IMR-90 (cell line): ENCODE measurements around the gene ACP4. TPM values are rescaled to one million over a fixed set of nuclear protein-coding genes. Genes with fewer than 3 reads are reported as not detected.

Experiments used
- ATAC-seq: fragments of 200-7000 bp; cut with Tn5 transposase; 2 replicates; pipeline ENCODE4 v1.9.1; 2020; ENCODE audit warnings: low read depth, mild to moderate bottlenecking, moderate library complexity
- BruUV-seq: library from RNA; stranded (reverse); fragments of 400-500 nt; replicated peaks from 2 replicates; lab custom pipeline; 2021; lab: Mats Ljungman, UMichigan
- CTCF ChIA-PET: fragments of 300-600 bp; formaldehyde crosslinking; extraction: SDS; loops from one replicate; lab custom pipeline; 2021; ENCODE audit warnings: antibody characterized with exemption; lab: Yijun Ruan, JAX
- POLR2A ChIA-PET: fragments of 300-600 bp; sonication (Branson Sonifier 250); formaldehyde crosslinking; loops from one replicate; lab custom pipeline; 2022; ENCODE audit warnings: antibody characterized with exemption; ENCODE audit not compliant: unreplicated experiment; lab: Charles Lee
- DNase-seq: peaks from one replicate; pipeline ENCODE4 v3.0.0; 2013
- H2AFZ ChIP-seq: replicated peaks from 2 replicates; pipeline ENCODE3; 2013; ENCODE audit warnings: low read length, mild to moderate bottlenecking; ENCODE audit not compliant: poor library complexity
- H2AK5ac ChIP-seq: 2 replicates; pipeline ENCODE4 v1.6.1; 2013; ENCODE audit warnings: low read depth, low read length, inconsistent platforms
- H2AK9ac ChIP-seq: replicated peaks from 2 replicates; pipeline ENCODE3; 2013; ENCODE audit warnings: mild to moderate bottlenecking, low read depth, low read length, moderate library complexity; ENCODE audit not compliant: poor library complexity
- H2BK120ac ChIP-seq: 2 replicates; pipeline ENCODE4 v1.6.1; 2013; ENCODE audit warnings: low read depth, low read length, inconsistent platforms
- H2BK15ac ChIP-seq: 3 replicates; pipeline ENCODE4 v1.6.1; 2013; ENCODE audit warnings: low read depth, low read length, inconsistent platforms
- H2BK20ac ChIP-seq: 2 replicates; pipeline ENCODE4 v1.6.1; 2013; ENCODE audit warnings: low read depth, mild to moderate bottlenecking, inconsistent platforms, low read length, moderate library complexity
- H2BK5ac ChIP-seq: 2 replicates; pipeline ENCODE4 v1.6.1; 2013; ENCODE audit warnings: mild to moderate bottlenecking, low read depth, low read length, inconsistent platforms; ENCODE audit not compliant: poor library complexity, severe bottlenecking
- H3K14ac ChIP-seq: replicated peaks from 2 replicates; pipeline ENCODE4 v1.6.1; 2013; ENCODE audit warnings: low read depth, low read length, inconsistent platforms
- H3K18ac ChIP-seq: 2 replicates; pipeline ENCODE4 v1.6.1; 2013; ENCODE audit warnings: low read depth, low read length, control low read depth
- H3K23ac ChIP-seq: 2 replicates; pipeline ENCODE4 v1.6.1; 2013; ENCODE audit warnings: low read depth, low read length, inconsistent platforms
- H3K27ac ChIP-seq: 2 replicates; pipeline ENCODE4 v1.5.1; 2013; ENCODE audit warnings: mild to moderate bottlenecking, control low read depth, low read length; ENCODE audit not compliant: insufficient read depth
- H3K27me3 ChIP-seq: 2 replicates; pipeline ENCODE4 v1.6.1; 2013; ENCODE audit warnings: low read length; ENCODE audit not compliant: control insufficient read depth, insufficient read depth
- H3K36me3 ChIP-seq: 2 replicates; pipeline ENCODE4 v1.6.1; 2013; ENCODE audit warnings: low read length, mixed read lengths; ENCODE audit not compliant: control insufficient read depth, insufficient read depth
- H3K4ac ChIP-seq: 2 replicates; pipeline ENCODE4 v1.6.1; 2013; ENCODE audit warnings: low read depth, low read length, inconsistent platforms
- H3K4me1 ChIP-seq: 2 replicates; pipeline ENCODE4 v1.6.1; 2013; ENCODE audit warnings: low read length, mixed read lengths; ENCODE audit not compliant: control insufficient read depth, insufficient read depth
- H3K4me2 ChIP-seq: 2 replicates; pipeline ENCODE4 v1.6.1; 2013; ENCODE audit warnings: low read depth, mild to moderate bottlenecking, control low read depth, low read length, moderate library complexity
- H3K4me3 ChIP-seq: 2 replicates; pipeline ENCODE4 v1.5.1; 2013; ENCODE audit warnings: low read depth, mild to moderate bottlenecking, control low read depth, low read length, moderate library complexity; ENCODE audit not compliant: insufficient read depth
- H3K56ac ChIP-seq: 2 replicates; pipeline ENCODE4 v1.6.1; 2013; ENCODE audit warnings: low read length, inconsistent platforms; ENCODE audit not compliant: insufficient read depth; ENCODE audit errors: extremely low read depth
- H3K79me1 ChIP-seq, 2 experiments: 2 replicates each; pipeline ENCODE4 v1.6.1; 2013; ENCODE audit warnings: low read length in 2 of 2, inconsistent platforms in 1 of 2, low read depth in 1 of 2
- H3K9ac ChIP-seq: 2 replicates; pipeline ENCODE4 v1.6.1; 2013; ENCODE audit warnings: low read depth, low read length, control low read depth
- H3K9me1 ChIP-seq: 2 replicates; pipeline ENCODE4 v1.6.1; 2013; ENCODE audit warnings: low read length, inconsistent platforms; ENCODE audit not compliant: insufficient read depth
- H3K9me3 ChIP-seq: 2 replicates; pipeline ENCODE4 v1.6.1; 2013; ENCODE audit warnings: low read length; ENCODE audit not compliant: control insufficient read depth, insufficient read depth
- H4K20me1 ChIP-seq: 2 replicates; pipeline ENCODE4 v1.6.1; 2013; ENCODE audit warnings: low read length, inconsistent platforms; ENCODE audit not compliant: insufficient read depth
- H4K5ac ChIP-seq: 2 replicates; pipeline ENCODE4 v1.6.1; 2013; ENCODE audit warnings: mild to moderate bottlenecking, low read depth, low read length, control low read depth
- H4K8ac ChIP-seq, 2 experiments: 2 replicates each; pipeline ENCODE4 v1.6.1; 2013; ENCODE audit warnings: low read depth in 2 of 2, low read length in 2 of 2, control low read depth in 1 of 2, inconsistent platforms in 1 of 2
- H4K91ac ChIP-seq: 2 replicates; pipeline ENCODE4 v1.6.1; 2013; ENCODE audit warnings: low read depth, low read length, inconsistent platforms; ENCODE audit not compliant: insufficient read depth
- RFX5 ChIP-seq: IDR thresholded peaks from 2 replicates; pipeline ENCODE4 v1.8.0; 2012; ENCODE audit warnings: low read depth, mild to moderate bottlenecking, low read length, moderate library complexity
- SMC3 ChIP-seq: fragments of 150-350 bp; IDR thresholded peaks from 2 replicates; pipeline ENCODE4 v1.6.1; 2016; ENCODE audit warnings: low read depth, mild to moderate bottlenecking, antibody characterized with exemption, low read length, moderate library complexity
- USF2 ChIP-seq: fragments of 150-350 bp; IDR thresholded peaks from 2 replicates; pipeline ENCODE4 v1.6.1; 2017; ENCODE audit warnings: mild to moderate bottlenecking, antibody characterized with exemption, low read length, low read depth
- WGBS, 2 experiments: methylation state at CpG; one replicate each; pipeline versions ENCODE4 v1.1.5 to v1.1.7; 2013; ENCODE audit warnings: missing lambda C conversion rate in 2 of 2; ENCODE audit not compliant: insufficient read length in 1 of 2; ENCODE audit errors: extremely low coverage in 2 of 2; 5-methylcytosine and 5-hydroxymethylcytosine counted together
- dilution Hi-C: fragments of 300-500 bp; cut with HindIII; formaldehyde crosslinking; loops from one replicate; pipeline ENCODE4 v1.14.3; 2018; ENCODE audit warnings: low sequenced_read_pairs; ENCODE audit not compliant: unreplicated experiment
- in situ Hi-C: fragments of 300-500 bp; cut with MboI; formaldehyde crosslinking; loops from 3 replicates; pipeline ENCODE4 v1.14.3; 2019; ENCODE audit warnings: low sequenced_read_pairs, inconsistent platforms, mixed read lengths
- intact Hi-C: fragments of 100-400 bp; cut with micrococcal nuclease; formaldehyde crosslinking; loops from 2 replicates; pipeline ENCODE4 v1.10.0; 2022
- polyA plus RNA-seq, 3 experiments: library from polyadenylated mRNA; depleted of rRNA; stranded (reverse); fragments of >200 nt; gene quantifications; 2 replicates each; pipeline ENCODE4 v1.2.3, GENCODE V29; 2012; ENCODE audit warnings: low replicate concordance in 1 of 3
- total RNA-seq: library from RNA; depleted of rRNA; stranded (reverse); fragments of >200 nt; gene quantifications from 2 replicates; pipeline ENCODE4 v1.2.3, GENCODE V29; 2012

The ACP4 gene
- total and polyA plus RNA-seq, 2 of the 4 experiments (the other 2 are of a cell fraction) = not detected

- Histone ChIP-seq H2AK9ac (no peak overlapping the region), H3K9me1 (no peaks in the 10 kb centered on the region), H3K23ac (no peak overlapping the region), H2BK5ac (no peak overlapping the region), H3K4ac (no peak overlapping the region), H3K79me1 (no peaks in the 10 kb centered on the region), H2BK20ac (no peak overlapping the region), H3K27me3 (peaks cover 1% of the 10 kb centered on the region; the same call in 1 of the 2 replicates), H3K4me2 (no peak overlapping the region), H3K9ac (no peak overlapping the region), H4K91ac (no peak overlapping the region), H4K5ac (no peak overlapping the region), H3K27ac (no peak overlapping the region), H4K20me1 (no peaks in the 10 kb centered on the region), H2BK15ac (no peak overlapping the region), H4K8ac (no peak overlapping the region), H3K36me3 (no peaks in the 10 kb centered on the region), H2AFZ (no peak overlapping the region), H3K18ac (no peak overlapping the region), H3K9me3 (no peaks in the 10 kb centered on the region), H3K4me3 (no peak overlapping the region), H2AK5ac (no peak overlapping the region), H3K14ac (no peak overlapping the region), H3K56ac (no peak overlapping the region), H3K4me1 (no peaks in the 10 kb centered on the region), H2BK120ac (no peak overlapping the region)
- dilution Hi-C loops = no loop called here
- ChIA-PET CTCF (no interaction called here), POLR2A (no interaction called here)
- TF ChIP-seq USF2 (no peak), SMC3 (no peak), RFX5 (no peak)
- no TSS peak for BruUV-seq
- ATAC-seq (no peak), DNase-seq (no peak)
- intact Hi-C loops = no loop called here
- 43% methylated on average over 5 of the region's 17 CpGs; no CpG with 5 or more reads in 1 of the 2 experiments for WGBS, 2 experiments
- in situ Hi-C loops = no loop called here
Observed at GRCh38 chr19:50830266-50831025, 40.2 kb downstream of the ACP4 start.
